GM12874 (cell line): ENCODE data around the gene DMAC1.

Experiments
- TF ChIP-seq, protein P1 (sequence below): IDR thresholded peaks from 2 replicates; pipeline ENCODE4 v1.5.1; 2011; ENCODE audit warnings: low read depth, mild to moderate bottlenecking, control low read depth, low read length, moderate library complexity; ENCODE audit not compliant: insufficient read depth

The DMAC1 gene

DNA sequence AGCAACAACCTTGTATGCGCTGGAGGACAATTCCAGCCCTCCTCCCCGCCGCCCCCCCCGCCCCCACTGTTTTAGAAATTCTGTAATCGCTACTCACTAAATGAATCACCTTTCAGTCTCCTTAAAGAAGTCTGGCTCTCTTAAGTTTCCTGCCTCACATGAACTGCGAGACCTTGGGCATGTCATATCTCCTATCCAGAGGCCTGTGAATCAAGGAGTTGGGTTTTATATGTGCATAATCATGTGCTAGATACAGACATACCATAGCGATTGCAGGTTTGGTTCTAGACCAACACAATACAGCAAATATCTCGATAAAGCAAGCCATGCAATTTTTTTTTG is 337 bp upstream of the DMAC1 start:
- TF ChIP-seq, protein P1, sequence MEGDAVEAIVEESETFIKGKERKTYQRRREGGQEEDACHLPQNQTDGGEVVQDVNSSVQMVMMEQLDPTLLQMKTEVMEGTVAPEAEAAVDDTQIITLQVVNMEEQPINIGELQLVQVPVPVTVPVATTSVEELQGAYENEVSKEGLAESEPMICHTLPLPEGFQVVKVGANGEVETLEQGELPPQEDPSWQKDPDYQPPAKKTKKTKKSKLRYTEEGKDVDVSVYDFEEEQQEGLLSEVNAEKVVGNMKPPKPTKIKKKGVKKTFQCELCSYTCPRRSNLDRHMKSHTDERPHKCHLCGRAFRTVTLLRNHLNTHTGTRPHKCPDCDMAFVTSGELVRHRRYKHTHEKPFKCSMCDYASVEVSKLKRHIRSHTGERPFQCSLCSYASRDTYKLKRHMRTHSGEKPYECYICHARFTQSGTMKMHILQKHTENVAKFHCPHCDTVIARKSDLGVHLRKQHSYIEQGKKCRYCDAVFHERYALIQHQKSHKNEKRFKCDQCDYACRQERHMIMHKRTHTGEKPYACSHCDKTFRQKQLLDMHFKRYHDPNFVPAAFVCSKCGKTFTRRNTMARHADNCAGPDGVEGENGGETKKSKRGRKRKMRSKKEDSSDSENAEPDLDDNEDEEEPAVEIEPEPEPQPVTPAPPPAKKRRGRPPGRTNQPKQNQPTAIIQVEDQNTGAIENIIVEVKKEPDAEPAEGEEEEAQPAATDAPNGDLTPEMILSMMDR = no peak

DNA sequence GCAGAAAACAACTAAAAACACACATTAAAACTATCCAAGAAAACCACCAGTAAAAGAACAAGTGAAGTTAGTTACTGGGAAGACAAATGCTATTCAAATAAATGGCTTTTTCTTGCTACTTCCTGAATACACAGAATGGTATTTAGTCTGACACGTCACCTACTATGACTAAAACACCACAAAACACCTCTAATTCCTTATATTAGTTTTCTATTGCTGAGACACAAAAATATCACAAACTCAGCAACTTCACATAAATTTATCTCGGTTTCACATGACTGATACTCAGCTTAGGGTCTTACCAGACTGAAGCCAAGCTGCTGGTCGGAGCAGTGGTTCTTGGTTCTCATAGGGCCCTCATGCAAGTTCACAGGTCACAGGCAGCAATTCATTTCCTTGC is 5.4 kb downstream of the DMAC1 start:
- TF ChIP-seq, protein P1 = no peak

DNA sequence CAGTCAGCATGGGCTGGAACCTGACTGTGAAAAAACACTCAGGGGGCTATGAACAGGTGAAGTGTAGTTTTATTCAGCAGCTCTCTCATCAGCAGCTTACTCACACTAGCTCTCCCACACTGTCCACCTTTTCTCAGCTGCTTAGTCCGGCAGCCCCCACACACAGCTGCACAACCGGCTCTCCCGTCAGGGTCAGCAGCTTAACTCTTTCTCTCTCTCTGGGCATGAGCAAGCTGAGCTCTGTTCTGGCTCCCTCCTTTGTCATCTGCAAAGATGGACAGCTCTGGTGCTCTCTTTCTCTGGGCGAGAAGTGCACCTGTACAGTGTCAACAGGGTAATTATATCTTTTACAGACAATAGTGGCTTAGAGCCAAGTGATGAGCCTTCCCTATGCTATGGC is 8.2 kb downstream of the DMAC1 start:
- TF ChIP-seq, protein P1 = no peak

DNA sequence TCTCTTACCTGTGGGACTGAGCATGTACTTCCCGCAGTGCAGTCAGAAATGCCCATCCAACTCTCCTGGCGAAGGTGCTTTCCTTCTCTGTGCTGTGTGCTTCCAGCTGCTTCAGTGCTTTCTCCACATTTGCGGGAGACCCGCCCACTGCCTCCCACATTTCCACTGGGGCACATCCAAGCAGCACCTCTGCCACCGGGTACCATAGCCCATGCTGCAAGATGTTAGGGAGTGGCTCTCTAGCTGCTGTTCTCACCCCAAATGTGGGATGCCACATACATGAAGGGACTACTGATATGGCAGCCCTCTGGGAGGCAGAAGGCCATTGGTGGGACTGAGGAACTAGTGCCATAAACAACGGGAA is 8.8 kb downstream of the DMAC1 start:
- TF ChIP-seq, protein P1 = no peak

DNA sequence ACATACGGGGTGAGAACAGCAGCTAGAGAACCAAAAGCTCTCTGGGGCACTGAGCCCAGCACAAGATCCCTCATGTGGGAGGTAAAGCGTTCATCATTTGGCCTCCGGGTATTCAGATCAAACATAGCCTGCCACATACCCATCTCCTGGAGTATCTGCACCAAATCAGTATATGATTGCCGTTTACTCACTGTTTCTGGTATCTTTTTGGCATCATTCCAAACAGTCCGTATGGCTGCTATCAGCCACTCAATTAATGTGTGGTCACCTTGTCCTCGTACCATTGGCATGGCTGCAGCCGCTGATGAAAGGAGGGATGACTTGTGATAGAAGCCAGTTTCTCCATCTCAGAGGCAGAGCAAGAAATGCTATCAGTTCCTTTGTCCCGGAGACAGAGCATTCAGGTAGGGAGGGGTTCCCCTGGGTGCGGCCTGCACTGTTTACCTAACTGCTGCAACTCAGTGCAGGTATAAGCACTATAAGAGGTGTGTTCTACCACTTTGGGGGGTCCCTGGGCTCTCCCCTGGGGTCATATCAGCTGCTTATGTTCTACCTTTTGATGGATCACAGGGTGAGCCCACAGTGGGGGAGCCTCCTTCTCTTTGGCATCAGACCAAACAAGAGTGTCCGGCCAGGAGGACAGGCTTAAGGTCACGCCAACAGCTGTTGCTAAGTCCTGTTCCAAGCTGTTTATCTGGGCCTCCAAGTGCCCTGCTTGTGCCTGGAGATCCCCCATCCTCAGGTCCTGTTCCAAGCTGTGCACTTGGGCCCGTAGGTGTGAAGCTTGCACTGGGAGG is 9.4 kb downstream of the DMAC1 start:
- TF ChIP-seq, protein P1 = no peak

DNA sequence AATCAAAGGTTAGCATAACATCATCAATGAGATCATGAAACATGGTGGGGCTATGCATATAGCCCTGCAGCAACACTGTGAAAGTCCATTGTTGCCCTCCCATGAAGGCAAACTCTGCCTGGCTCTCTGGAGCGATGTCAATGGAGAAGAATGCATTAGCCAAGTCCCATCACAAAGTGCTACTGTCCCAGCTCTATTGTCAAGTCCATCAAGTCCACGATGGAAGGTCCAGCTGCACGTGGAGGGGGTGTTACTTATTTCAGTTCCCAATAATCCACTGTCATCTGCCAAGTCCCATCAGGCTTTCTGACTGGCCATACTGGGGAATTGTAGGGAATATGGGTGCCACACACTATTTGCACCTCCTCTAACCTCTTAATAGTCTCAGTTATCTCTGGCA is 10.8 kb downstream of the DMAC1 start:
- TF ChIP-seq, protein P1 = no peak

DNA sequence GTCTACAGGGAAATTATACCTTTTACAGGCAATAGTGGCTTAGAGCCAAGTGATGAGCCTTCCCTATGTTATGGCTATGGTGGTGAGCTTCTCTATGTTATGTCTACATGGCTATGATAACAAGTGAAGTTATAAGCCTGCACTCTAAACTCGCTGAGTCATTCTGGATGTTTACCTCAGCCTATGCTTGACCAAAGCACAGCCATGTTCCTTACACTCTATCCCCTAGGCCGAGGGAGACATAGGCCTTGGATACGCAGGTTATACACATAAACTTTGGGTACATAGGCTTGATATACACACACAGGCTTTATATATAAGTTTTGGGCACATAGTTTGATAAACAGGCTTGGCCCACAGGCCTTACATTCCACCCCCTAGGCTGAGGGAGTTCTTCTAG is 13.8 kb downstream of the DMAC1 start:
- TF ChIP-seq, protein P1 = no peak

DNA sequence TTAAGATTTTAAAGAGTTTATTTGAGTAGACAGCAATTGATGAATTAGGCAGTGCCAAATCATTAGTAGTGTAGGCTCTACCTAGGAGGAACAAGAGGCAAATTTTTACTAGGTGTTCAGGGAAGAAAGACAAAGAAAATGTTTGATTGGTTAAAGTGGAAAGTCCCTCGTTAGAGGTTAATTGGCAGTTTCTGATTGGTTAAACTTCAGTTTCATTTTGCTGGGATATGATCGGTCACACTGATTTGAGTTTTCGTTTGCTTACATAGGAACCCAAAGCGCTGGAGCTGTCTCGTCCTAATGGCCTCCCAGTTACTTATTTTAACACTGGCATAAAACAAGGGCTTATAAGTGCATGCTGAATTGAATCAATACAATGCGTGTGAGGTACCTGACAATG is 15.1 kb downstream of the DMAC1 start:
- TF ChIP-seq, protein P1 = no peak
